ENCODE measurements around the gene EIF5A.
A peak's percentile ranks its signal among the peaks of the same experiment; 100 is the strongest.

Gene EIF5A

DNA sequence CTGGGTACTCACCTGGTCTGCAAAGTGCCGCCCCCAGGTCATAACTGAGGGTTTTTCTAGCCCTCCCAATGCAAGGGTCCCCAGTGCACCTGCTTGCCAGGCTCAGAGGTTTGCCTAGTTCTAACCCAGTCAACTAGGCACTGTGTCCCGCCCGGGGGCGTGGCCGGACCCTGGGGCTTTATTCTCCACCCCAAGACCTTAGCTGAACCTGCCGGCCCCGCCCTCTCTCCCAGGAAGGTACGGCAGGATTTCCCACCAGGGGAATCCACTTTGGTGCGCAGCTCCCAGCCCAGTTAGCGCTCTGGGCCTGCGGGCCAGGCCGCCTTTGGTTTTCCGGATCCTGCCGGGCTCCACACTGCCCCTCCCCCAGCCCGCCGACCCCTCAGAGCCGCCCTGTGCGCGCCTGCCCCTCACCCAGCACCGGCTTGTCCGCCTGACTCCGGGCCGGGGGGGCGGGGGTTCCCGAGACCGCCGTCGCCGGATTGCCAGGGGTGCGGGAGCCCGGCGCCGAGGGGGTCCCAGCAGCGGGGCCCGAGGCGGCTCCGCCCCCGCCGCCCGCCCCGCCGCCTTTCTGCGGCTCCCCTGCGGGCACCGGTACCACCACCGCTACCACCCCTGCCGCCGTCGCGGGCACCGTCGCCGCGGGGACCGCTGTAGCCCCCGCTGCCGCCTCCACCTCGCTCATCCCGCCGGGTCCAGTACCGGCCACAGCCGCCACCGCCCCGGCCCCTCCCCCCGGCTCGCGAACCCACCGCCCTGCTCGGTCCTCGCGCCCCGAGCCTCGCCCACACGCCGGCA is 13.4 kb upstream of the EIF5A start:
- DNase-seq (ENCODE audit: low read depth), result no peak
- TF ChIP-seq, protein P1, sequence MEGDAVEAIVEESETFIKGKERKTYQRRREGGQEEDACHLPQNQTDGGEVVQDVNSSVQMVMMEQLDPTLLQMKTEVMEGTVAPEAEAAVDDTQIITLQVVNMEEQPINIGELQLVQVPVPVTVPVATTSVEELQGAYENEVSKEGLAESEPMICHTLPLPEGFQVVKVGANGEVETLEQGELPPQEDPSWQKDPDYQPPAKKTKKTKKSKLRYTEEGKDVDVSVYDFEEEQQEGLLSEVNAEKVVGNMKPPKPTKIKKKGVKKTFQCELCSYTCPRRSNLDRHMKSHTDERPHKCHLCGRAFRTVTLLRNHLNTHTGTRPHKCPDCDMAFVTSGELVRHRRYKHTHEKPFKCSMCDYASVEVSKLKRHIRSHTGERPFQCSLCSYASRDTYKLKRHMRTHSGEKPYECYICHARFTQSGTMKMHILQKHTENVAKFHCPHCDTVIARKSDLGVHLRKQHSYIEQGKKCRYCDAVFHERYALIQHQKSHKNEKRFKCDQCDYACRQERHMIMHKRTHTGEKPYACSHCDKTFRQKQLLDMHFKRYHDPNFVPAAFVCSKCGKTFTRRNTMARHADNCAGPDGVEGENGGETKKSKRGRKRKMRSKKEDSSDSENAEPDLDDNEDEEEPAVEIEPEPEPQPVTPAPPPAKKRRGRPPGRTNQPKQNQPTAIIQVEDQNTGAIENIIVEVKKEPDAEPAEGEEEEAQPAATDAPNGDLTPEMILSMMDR (conservative IDR thresholded peaks at IDR 0.05; ENCODE audit: low read depth, low read length), result no peak
- H3K4me3 ChIP-seq (ENCODE audit: low read depth, low read length), result no peak overlapping the region

DNA sequence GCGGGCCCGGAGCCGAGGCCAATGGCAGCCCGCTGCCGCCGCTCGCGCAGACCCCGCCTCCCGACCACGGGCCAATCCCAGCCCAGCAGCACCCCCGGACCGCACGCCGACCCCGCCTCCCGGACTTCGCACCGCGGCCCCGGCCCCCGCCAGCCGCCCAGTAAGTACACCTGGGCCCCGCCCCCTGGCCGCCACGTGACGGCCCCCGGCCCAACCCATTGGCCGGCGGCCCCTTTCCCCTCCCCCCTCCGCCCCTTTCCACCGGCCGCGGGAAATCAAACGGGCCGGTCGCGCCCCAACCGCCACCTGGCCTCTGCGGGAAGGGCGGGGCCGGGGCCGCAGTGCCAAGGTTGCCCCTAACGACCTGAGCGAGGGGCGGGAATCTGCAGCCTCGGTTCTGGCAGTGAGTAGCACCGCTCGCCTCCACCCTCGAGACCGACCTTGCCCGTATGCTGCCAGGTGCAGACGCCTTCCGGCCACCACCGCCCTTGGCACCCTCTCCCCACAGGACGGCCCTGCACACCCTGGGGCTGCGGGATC is 12.7 kb upstream of the EIF5A start, which contains the start of gene YBX2:
Gene YBX2 (minus strand): TSS at position 26 of the 540 bp plus-strand sequence. CDS start 139 bp downstream, outside the sequence.
- peak within 1 kb of the TSS; percentile 14 for H3K4me3 ChIP-seq (ENCODE audit: low read depth, low read length)
- DNase-seq (ENCODE audit: low read depth), result peak; percentile 19

DNA sequence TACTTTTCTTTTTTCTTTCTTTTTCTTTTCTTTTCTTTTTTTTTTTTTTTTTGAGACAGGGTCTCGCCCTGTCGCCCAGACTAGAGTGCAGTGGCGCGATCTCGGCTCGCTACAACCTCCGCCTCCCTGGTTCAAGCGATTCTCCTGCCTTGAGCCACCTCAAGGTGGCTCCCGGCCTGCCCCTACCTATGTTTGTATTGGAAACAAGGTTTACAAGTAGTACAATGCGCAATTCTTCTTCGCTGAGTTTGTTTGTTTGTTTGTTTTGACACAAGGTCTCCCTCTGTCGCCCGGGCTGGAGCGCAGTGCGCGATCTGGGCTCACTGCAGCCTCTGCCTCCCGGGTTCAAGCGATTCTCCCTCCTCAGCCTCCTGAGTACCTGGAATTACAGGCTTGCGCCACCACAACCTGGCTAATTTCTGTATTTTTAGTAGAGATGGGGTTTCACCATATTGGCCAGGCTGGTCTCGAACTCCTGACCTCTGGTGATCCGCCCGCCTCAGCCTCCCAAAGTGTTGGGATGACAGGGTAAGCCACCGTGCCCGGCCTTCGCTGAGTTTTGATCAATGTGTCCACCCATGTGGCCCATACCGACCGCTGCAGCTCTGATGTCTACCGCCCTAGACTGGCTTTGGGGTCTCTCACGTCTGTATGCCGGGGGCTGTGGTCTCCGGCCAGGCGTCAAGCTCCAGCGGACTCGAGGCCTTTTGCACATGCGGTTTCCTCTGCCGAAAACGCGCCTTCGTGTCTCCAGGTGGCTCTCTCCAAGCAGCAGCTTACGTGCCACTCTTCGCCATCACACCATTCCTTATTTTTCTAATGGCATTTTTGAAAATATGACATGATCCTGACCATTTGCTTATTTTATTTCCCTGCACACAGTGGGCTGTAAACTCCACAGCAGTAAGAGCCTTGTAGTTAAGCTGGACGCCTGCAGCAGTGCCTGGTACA is 11.9 kb upstream of the EIF5A start:
- no peak overlapping the region for H3K4me3 ChIP-seq (ENCODE audit: low read depth, low read length)
- DNase-seq (ENCODE audit: low read depth), result no peak
- TF ChIP-seq, protein P1 (conservative IDR thresholded peaks at IDR 0.05; ENCODE audit: low read depth, low read length), result no peak

More for the DNA sequence above, 12.7 kb upstream of the EIF5A start, which contains the start of gene YBX2:
- TF ChIP-seq, protein P1 (conservative IDR thresholded peaks at IDR 0.05; ENCODE audit: low read depth, low read length), result no peak

DNA sequence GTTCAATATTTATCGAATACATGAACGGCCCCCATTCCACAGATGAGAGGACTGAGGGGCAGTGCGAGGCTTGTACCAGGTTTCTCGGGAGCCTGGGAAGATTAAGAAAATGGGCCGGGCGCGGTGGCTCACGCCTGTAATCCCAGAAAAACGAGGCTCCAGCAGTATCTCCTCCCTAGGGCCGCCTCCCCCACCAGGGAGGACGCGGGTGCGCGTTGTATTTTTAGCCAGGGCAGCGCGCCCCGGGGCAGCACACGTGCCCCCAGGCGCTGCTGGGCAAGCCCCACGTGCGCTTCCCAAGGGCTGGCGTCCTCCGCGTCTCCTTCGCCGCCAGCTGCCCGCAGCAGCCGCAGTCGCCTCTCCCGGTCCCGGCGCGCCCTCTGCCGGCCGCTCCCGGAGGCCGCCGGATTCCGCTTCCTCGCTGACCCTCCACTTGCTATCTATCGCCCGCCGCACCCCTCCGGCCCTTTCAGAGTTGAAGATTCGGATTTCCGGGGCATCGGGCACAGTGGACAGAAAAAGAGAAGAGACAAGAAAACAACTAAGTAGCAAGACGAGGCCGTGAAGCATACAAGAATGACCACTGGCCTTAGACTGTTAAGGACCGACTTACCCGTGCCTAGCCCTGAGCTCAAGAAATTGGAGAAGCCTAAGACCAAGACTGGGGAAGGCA is 11.1 kb upstream of the EIF5A start:
- TF ChIP-seq, protein P1 (conservative IDR thresholded peaks at IDR 0.05; ENCODE audit: low read depth, low read length), result peak; percentile 67
- DNase-seq (ENCODE audit: low read depth), result peak; percentile 78
- H3K4me3 ChIP-seq (ENCODE audit: low read depth, low read length), result peak overlapping the region; percentile 29

DNA sequence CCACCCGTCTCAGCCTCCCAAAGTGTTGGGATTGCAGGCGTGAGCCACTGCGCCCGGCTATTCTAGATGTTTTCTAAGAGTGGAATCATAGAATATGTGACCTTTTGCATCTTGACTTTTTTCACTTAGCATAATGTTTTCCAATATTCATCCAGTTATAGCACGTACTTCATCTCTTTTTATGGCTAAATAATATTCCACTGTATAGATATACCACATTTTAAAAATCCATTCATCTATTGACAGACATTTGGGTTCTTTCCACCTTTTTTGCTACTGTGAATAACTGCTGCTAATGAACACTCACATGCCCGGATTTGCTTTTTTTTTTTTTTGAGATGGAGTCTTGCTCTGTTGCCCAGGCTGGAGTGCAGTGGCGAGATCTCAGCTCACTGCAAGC is 3.2 kb upstream of the EIF5A start:
- DNase-seq (ENCODE audit: low read depth), result no peak
- TF ChIP-seq, protein P1 (conservative IDR thresholded peaks at IDR 0.05; ENCODE audit: low read depth, low read length), result no peak
- no peak overlapping the region for H3K4me3 ChIP-seq (ENCODE audit: low read depth, low read length)
